ENCODE measurements around the gene TRIP12. TPM values are rescaled to one million over a fixed set of nuclear protein-coding genes. Genes with fewer than 3 reads are reported as not detected.

The TRIP12 gene
- total and polyA plus RNA-seq, 2 experiments from 2014 or later: 21.5 to 133 TPM

GRCh38 chr2:229937537-229937936 is 15.7 kb upstream of the TRIP12 start:
- H3K4me1 Mint-ChIP-seq: no peaks in the 10 kb centered on the region
- no peak overlapping the region for H3K4me3 Mint-ChIP-seq
- no peak overlapping the region for H3K4me2 ChIP-seq
- no peak overlapping the region for H3K27ac Mint-ChIP-seq
- no peaks in the 10 kb centered on the region for H3K27me3 ChIP-seq (ENCODE audit: insufficient read depth)
- no peaks in the 10 kb centered on the region for H3K4me1 ChIP-seq (ENCODE audit: insufficient read depth)
- no peaks in the 10 kb centered on the region; the same call in 1 of the 2 replicates for H4K20me1 ChIP-seq (replicated peaks; ENCODE audit: insufficient read depth)
- no peaks in the 10 kb centered on the region; the same call in 2 of the 3 replicates for H3K9me3 Mint-ChIP-seq
- H3K27me3 Mint-ChIP-seq (ENCODE audit: insufficient read depth, low read depth, poor library complexity): no peaks in the 10 kb centered on the region
- H3K79me2 ChIP-seq (replicated peaks; ENCODE audit: insufficient read depth): no peaks in the 10 kb centered on the region
- ATAC-seq (no peak), DNase-seq (ENCODE audit: low spot score) (no peak)
- H3K36me3 Mint-ChIP-seq (ENCODE audit: low read depth): peaks cover 10% of the 10 kb centered on the region; the same call in 2 of the 3 replicates
- H3K9me2 ChIP-seq (ENCODE audit: insufficient read depth): 0 out of 2 replicates have a peak, but pooled peaks cover 2% of the 10 kb centered on the region
- no peak overlapping the region for H3K4me3 ChIP-seq
- TF ChIP-seq EZH2phosphoT487 (IDR thresholded peaks at IDR 0.05; ENCODE audit: unreplicated experiment): no peak
- no peak for TF ChIP-seq ZNF462 (CRISPR knock-in tag; IDR thresholded peaks at IDR 0.05)
- TF ChIP-seq, protein P1, sequence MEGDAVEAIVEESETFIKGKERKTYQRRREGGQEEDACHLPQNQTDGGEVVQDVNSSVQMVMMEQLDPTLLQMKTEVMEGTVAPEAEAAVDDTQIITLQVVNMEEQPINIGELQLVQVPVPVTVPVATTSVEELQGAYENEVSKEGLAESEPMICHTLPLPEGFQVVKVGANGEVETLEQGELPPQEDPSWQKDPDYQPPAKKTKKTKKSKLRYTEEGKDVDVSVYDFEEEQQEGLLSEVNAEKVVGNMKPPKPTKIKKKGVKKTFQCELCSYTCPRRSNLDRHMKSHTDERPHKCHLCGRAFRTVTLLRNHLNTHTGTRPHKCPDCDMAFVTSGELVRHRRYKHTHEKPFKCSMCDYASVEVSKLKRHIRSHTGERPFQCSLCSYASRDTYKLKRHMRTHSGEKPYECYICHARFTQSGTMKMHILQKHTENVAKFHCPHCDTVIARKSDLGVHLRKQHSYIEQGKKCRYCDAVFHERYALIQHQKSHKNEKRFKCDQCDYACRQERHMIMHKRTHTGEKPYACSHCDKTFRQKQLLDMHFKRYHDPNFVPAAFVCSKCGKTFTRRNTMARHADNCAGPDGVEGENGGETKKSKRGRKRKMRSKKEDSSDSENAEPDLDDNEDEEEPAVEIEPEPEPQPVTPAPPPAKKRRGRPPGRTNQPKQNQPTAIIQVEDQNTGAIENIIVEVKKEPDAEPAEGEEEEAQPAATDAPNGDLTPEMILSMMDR (conservative IDR thresholded peaks at IDR 0.05; ENCODE audit: low read depth in 2 of 2): no peak
- TF ChIP-seq STAT1 (IDR thresholded peaks at IDR 0.05; ENCODE audit: unreplicated experiment): no peak
- TF ChIP-seq ZNF331 (CRISPR knock-in tag; IDR thresholded peaks at IDR 0.05; ENCODE audit: low read depth): no peak
- no peak for TF ChIP-seq REST (IDR thresholded peaks at IDR 0.05; ENCODE audit: unreplicated experiment)
- no peak for TF ChIP-seq ZNF114 (CRISPR knock-in tag; IDR thresholded peaks at IDR 0.05)
- TF ChIP-seq EZH2 (IDR thresholded peaks at IDR 0.05; ENCODE audit: low read depth, unreplicated experiment): no peak
- TF ChIP-seq JUNB (IDR thresholded peaks at IDR 0.05; ENCODE audit: unreplicated experiment): no peak
- TF ChIP-seq, protein P2, sequence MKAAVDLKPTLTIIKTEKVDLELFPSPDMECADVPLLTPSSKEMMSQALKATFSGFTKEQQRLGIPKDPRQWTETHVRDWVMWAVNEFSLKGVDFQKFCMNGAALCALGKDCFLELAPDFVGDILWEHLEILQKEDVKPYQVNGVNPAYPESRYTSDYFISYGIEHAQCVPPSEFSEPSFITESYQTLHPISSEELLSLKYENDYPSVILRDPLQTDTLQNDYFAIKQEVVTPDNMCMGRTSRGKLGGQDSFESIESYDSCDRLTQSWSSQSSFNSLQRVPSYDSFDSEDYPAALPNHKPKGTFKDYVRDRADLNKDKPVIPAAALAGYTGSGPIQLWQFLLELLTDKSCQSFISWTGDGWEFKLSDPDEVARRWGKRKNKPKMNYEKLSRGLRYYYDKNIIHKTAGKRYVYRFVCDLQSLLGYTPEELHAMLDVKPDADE (IDR thresholded peaks at IDR 0.05): no peak
- TF ChIP-seq POLR2AphosphoS5 (IDR thresholded peaks at IDR 0.05; ENCODE audit: low read depth): no peak
- TF ChIP-seq NANOG (IDR thresholded peaks at IDR 0.05; ENCODE audit: borderline replicate concordance): no peak
- H3K36me3 ChIP-seq (ENCODE audit: insufficient read depth): no peaks in the 10 kb centered on the region
- H3K27ac ChIP-seq (ENCODE audit: low read depth): no peak overlapping the region
- no peak overlapping the region for H2AFZ ChIP-seq
- H3F3A ChIP-seq (replicated peaks; ENCODE audit: low read depth): no peaks in the 10 kb centered on the region

All from GM23338 (cell line).